ENCODE data around the gene DGKZ. TPM values are rescaled to one million over a fixed set of nuclear protein-coding genes. Genes with fewer than 3 reads are reported as not detected.

The DGKZ gene
- total RNA-seq, 1 experiment from 2014 or later: 68.9 TPM

DNA sequence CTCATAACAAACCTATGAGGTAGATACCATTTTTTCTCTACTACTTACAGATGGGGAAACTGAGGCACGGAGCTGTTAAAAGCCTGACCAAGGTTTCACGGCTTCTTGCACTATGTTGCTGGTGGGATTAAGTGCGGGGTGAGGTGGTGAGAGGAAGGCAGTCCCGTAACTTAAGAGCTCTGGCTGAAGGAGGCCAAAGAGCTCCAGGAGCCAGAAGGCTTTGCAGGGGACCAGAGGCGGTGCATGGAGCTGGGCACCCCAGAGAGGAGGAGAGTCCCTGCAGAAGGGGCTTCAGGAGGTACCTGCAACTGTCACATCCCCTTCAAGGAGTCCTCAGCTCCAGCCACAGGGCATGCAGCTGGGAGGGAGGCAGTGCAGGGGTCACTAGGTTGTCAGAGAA, 40.2 kb downstream of the DGKZ start:
- Histone ChIP-seq H3K4ac (ENCODE audit: low read depth, low read length) (no peak overlapping the region), H2AK5ac (ENCODE audit: insufficient read length, low read length) (no peak overlapping the region), H3K27me3 (ENCODE audit: insufficient read depth, low read length) (peaks cover 20% of the 10 kb centered on the region; the same call in 1 of the 2 replicates), H3K23ac (ENCODE audit: insufficient read length, low read depth, low read length) (no peak overlapping the region), H2BK20ac (ENCODE audit: low read depth, low read length, poor library complexity, severe bottlenecking) (no peak overlapping the region), H3K79me2 (ENCODE audit: insufficient read depth, low read length) (no peaks in the 10 kb centered on the region), H4K8ac (replicated peaks; ENCODE audit: insufficient read length, low read depth, low read length) (no peak overlapping the region), H2BK120ac (ENCODE audit: low read depth, low read length, poor library complexity, severe bottlenecking) (no peak overlapping the region), H4K91ac (ENCODE audit: insufficient read length, low read depth, low read length) (no peak overlapping the region), H2BK15ac (ENCODE audit: low read depth, low read length) (no peak overlapping the region), H3K9ac (ENCODE audit: extremely low read depth, insufficient read length, low read length) (no peak overlapping the region), H2BK5ac (ENCODE audit: insufficient read length, low read length) (no peak overlapping the region), H3K79me1 (ENCODE audit: insufficient read depth, low read depth, low read length, poor library complexity, severe bottlenecking) (no peaks in the 10 kb centered on the region), H3T11ph (ENCODE audit: low read length) (no peak overlapping the region), H3K9me3 (ENCODE audit: control insufficient read depth, low read depth, low read length) (no peaks in the 10 kb centered on the region), H3K4me2 (ENCODE audit: insufficient read depth, insufficient read length, low read length) (no peak overlapping the region), H4K5ac (ENCODE audit: insufficient read length, low read depth, low read length) (no peak overlapping the region), H3K14ac (ENCODE audit: insufficient read depth, low read length) (no peak overlapping the region), H3K4me1 (ENCODE audit: insufficient read depth, low read length) (peaks cover 4% of the 10 kb centered on the region; the same call in 1 of the 2 replicates), H2AFZ (ENCODE audit: low read length) (no peak overlapping the region), H2BK12ac (ENCODE audit: insufficient read length, low read depth, low read length) (no peak overlapping the region), H4K20me1 (ENCODE audit: control insufficient read depth, insufficient read depth, insufficient read length) (no peaks in the 10 kb centered on the region), H3K23me2 (ENCODE audit: insufficient read length, low read depth, low read length, poor library complexity, severe bottlenecking) (peaks cover 10% of the 10 kb centered on the region), H3K56ac (ENCODE audit: insufficient read length, low read depth, low read length) (no peak overlapping the region), H3K18ac (ENCODE audit: insufficient read length, low read depth, low read length) (no peak overlapping the region), H3K27ac (ENCODE audit: insufficient read length, low read depth, low read length) (no peak overlapping the region)
- peaks cover 5 to 10% (median 9%) of the 10 kb centered on the region in 3 experiments; a peak in 5 of 7 replicates for H3K36me3 Mint-ChIP-seq (ENCODE audit: insufficient read depth in 1 of 3, low read depth in 3 of 3)
- H3K27me3 Mint-ChIP-seq (ENCODE audit: low read depth): peaks cover 67% of the 10 kb centered on the region
- WGBS (ENCODE audit: extremely low coverage, insufficient read length, low lambda C conversion rate): no CpG with 5 or more reads among the region's 5 CpGs
- no peak for DNase-seq
- no peaks in the 10 kb centered on the region for H3K9me3 Mint-ChIP-seq
- no peak overlapping the region for H3K27ac Mint-ChIP-seq
- H3K4me3 Mint-ChIP-seq: no peak overlapping the region
- TF ChIP-seq, protein P1, sequence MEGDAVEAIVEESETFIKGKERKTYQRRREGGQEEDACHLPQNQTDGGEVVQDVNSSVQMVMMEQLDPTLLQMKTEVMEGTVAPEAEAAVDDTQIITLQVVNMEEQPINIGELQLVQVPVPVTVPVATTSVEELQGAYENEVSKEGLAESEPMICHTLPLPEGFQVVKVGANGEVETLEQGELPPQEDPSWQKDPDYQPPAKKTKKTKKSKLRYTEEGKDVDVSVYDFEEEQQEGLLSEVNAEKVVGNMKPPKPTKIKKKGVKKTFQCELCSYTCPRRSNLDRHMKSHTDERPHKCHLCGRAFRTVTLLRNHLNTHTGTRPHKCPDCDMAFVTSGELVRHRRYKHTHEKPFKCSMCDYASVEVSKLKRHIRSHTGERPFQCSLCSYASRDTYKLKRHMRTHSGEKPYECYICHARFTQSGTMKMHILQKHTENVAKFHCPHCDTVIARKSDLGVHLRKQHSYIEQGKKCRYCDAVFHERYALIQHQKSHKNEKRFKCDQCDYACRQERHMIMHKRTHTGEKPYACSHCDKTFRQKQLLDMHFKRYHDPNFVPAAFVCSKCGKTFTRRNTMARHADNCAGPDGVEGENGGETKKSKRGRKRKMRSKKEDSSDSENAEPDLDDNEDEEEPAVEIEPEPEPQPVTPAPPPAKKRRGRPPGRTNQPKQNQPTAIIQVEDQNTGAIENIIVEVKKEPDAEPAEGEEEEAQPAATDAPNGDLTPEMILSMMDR (conservative IDR thresholded peaks at IDR 0.05): no peak
- peaks cover 21 to 49% of the 10 kb centered on the region in 2 experiments for H3K4me1 Mint-ChIP-seq
